HFF-Myc (cell line): ENCODE measurements around the gene BLM.

Source experiments
- DNase-seq: peaks from one replicate; pipeline ENCODE4 v3.0.0-alpha.2; 2011; ENCODE audit warnings: low read depth; ENCODE audit errors: extremely low read depth
- H3K4me3 ChIP-seq: replicated peaks from 2 replicates; pipeline ENCODE4 v1.5.1; 2011; ENCODE audit warnings: low read depth, mild to moderate bottlenecking, control low read depth, low read length
- TF ChIP-seq, protein P1 (sequence below): IDR thresholded peaks from 2 replicates; pipeline ENCODE4 v1.5.1; 2012; ENCODE audit warnings: mild to moderate bottlenecking, low read depth, low read length, control low read depth; ENCODE audit errors: missing control alignments

The BLM gene

DNA sequence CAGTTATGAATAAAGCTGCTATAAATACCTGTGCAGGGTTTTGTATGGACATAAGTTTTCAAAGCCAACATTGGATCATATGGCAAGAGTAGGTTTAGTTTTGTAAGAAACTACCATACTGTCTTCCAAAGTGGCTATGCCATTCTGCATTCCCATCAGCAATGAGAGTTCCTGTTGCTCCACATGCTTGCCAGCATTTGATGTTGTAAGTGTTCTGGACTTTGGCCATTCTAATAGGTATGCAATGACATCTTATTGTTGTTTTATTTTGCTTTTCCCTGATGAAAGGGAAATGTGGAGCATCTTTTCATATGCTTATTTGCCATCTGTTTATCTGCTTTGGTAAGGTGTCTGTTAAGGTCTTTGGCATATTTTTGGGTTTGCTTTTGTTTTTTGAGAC, 22.2 kb upstream of the BLM start:
- no peak for DNase-seq
- TF ChIP-seq, protein P1, sequence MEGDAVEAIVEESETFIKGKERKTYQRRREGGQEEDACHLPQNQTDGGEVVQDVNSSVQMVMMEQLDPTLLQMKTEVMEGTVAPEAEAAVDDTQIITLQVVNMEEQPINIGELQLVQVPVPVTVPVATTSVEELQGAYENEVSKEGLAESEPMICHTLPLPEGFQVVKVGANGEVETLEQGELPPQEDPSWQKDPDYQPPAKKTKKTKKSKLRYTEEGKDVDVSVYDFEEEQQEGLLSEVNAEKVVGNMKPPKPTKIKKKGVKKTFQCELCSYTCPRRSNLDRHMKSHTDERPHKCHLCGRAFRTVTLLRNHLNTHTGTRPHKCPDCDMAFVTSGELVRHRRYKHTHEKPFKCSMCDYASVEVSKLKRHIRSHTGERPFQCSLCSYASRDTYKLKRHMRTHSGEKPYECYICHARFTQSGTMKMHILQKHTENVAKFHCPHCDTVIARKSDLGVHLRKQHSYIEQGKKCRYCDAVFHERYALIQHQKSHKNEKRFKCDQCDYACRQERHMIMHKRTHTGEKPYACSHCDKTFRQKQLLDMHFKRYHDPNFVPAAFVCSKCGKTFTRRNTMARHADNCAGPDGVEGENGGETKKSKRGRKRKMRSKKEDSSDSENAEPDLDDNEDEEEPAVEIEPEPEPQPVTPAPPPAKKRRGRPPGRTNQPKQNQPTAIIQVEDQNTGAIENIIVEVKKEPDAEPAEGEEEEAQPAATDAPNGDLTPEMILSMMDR = no peak
- H3K4me3 ChIP-seq = no peak overlapping the region

DNA sequence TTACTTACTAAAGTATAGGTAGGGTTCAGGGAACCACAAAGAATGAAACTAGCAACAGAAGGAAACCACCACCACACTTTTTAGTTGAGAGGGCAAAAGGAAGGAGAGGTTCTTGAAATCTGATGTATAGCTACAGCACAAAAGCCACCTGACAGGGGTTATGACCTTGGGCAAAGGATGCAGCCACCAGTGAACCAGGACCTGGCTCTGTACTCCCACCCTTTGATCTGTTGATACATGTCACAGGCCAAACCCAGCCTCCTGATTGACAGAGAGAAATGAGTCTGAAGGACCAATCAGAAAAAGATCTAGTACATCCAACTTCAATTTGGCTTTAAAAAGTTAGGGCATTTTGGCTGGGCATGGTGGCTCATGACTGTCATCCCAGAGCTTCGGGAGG, 20.0 kb upstream of the BLM start:
- no peak overlapping the region for H3K4me3 ChIP-seq
- TF ChIP-seq, protein P1 = no peak
- DNase-seq = no peak

DNA sequence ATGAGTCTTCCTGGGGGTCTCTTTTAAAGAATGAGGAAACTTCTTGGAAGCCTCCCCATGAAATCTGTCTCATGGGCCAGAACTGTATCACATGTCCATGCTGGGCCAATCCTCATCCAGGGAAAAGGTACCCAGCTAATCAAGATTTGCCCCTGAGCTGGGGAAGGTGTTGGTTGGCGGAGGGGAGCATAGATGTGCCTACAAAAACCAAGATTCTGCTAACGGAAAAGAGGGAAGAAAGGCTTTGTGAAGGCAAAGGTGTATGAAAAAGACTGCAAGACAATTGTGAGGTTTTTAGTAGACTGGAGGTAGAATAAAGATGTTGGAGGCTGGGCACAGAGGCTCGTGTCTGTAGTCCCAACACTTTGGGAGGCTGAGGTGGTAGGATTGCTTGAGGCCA, 18.5 kb upstream of the BLM start:
- TF ChIP-seq, protein P1 = no peak
- DNase-seq = no peak
- no peak overlapping the region for H3K4me3 ChIP-seq

DNA sequence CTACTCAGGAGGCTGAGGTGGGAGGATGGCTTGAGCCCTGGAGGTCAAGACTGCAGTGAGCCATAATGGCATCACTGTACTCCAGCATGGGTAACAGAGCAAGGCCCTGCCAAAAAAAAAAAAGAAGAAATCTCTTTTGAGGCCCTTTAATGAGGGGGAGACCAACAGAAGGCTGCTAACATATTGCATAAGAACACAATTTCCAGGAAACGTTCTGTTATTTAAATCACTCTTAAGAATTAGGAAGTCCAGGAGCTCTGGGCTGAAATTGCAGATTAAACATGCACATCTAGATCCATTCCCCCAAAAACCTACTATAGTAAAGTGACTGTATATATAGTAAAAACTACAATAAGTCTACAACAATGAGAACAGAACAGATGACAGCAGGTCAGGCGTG, 16.1 kb upstream of the BLM start:
- no peak for DNase-seq
- TF ChIP-seq, protein P1 = no peak
- no peak overlapping the region for H3K4me3 ChIP-seq

DNA sequence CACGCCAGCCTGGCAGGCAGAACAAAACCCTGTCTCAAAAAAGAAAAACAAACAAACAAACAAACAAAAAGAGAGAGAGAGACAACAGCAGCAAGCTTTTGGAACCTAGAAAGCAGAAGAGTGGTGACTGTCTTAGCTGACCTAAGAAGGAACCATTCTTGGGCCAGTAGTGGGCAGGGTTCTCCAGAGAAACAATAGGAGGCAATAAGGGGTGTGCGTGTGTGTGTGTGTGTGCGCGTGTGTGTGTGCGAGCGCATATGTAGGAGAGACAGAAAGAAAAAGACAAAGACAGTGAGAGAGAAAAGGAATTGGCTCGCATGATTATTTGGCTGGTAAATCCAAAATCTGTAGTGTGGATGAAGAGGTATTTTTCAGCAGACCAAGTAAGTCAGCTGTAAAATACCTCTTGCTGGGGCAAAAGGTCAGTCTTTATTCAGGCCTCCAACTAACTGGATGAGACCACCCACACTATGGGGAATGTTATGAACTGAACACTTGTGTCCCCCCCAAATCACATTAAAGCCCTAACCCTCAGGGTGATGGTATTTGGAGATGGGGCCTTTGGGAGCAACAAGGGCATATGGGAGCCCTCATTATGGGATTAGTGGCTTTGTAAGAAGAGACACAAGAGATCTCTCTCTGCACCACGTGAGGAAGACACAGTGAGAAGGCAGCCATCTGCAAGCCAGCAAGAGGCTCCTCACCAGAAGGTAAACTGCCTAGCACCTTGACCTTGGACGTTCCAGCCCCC, 15.1 kb upstream of the BLM start:
- TF ChIP-seq, protein P1 = no peak
- no peak overlapping the region for H3K4me3 ChIP-seq
- no peak for DNase-seq

DNA sequence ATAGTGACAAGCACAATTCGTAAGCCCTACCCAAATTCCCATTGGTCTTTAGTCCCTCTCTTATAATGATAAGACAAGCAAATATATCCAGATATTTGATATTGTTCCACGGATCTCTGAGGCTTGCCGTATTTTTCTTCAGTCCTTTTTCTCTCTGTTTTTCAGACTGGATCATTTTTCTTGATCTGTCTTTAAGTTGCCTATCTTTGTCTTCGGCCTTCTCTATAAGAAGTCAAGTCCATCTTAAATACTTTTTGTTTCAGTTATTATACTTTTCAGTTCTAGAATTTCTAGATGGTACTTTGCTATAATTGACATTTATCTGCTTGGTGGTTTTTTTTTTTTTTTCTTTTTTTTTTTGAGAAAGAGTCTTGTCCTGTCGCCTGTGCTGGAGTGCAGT, 13.7 kb upstream of the BLM start:
- DNase-seq = no peak
- TF ChIP-seq, protein P1 = no peak

DNA sequence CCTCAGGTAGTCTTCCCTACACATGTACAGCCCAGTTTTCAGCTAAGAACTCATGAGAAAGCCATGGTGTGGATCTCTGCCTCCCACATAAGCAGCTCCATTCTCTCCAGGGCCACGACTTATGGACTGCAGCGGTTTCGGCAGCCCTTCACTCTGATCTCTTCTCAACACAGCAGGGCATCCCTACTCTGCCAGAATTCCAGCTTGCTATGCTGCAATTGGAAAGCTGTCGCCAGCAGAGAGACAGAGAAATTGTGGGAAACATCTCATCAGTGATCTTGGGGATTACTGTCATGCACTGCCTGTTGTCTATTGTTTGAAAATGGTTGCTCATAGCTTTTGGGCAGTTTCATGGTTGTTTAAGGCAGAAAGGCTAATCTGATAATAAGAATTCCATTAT, 11.9 kb upstream of the BLM start:
- H3K4me3 ChIP-seq = no peak overlapping the region
- TF ChIP-seq, protein P1 = no peak
- no peak for DNase-seq

More for the DNA sequence above, 13.7 kb upstream of the BLM start:
- H3K4me3 ChIP-seq = no peak overlapping the region
